ENCODE data around the gene SUSD3.
A peak's percentile ranks its signal among the peaks of the same experiment; 100 is the strongest.

Gene SUSD3

GRCh38 chr9:93041108-93041802 is 17.2 kb upstream of the SUSD3 start:
- TF ChIP-seq CTCF (IDR thresholded peaks at IDR 0.05; ENCODE audit: insufficient read depth, low read depth, low read length, missing control alignments), result no peak
- peak; percentile 55 for DNase-seq (ENCODE audit: low read depth)

GRCh38 chr9:93043122-93043521 is 15.4 kb upstream of the SUSD3 start:
- no peak for DNase-seq (ENCODE audit: low read depth)
- no peak for TF ChIP-seq CTCF (IDR thresholded peaks at IDR 0.05; ENCODE audit: insufficient read depth, low read depth, low read length, missing control alignments)
- no peak overlapping the region for H3K4me3 ChIP-seq (ENCODE audit: low read depth, low read length)

More at GRCh38 chr9:93041108-93041802, 17.2 kb upstream of the SUSD3 start:
- no peak overlapping the region for H3K4me3 ChIP-seq (ENCODE audit: low read depth, low read length)

- no peak for DNase-seq (ENCODE audit: low read depth)
- H3K4me3 ChIP-seq (ENCODE audit: low read depth, low read length), result no peak overlapping the region
- TF ChIP-seq CTCF (IDR thresholded peaks at IDR 0.05; ENCODE audit: insufficient read depth, low read depth, low read length, missing control alignments), result no peak
These were observed 13.0 kb upstream of the SUSD3 start for GRCh38 chr9:93045521-93045920.

- DNase-seq (ENCODE audit: low read depth), result no peak
- no peak for TF ChIP-seq CTCF (IDR thresholded peaks at IDR 0.05; ENCODE audit: insufficient read depth, low read depth, low read length, missing control alignments)
- no peak overlapping the region for H3K4me3 ChIP-seq (ENCODE audit: low read depth, low read length)
These were observed 9.7 kb upstream of the SUSD3 start for GRCh38 chr9:93048566-93049448.

GRCh38 chr9:93049491-93049890 is 9.0 kb upstream of the SUSD3 start:
- no peak for TF ChIP-seq CTCF (IDR thresholded peaks at IDR 0.05; ENCODE audit: insufficient read depth, low read depth, low read length, missing control alignments)
- no peak overlapping the region for H3K4me3 ChIP-seq (ENCODE audit: low read depth, low read length)
- DNase-seq (ENCODE audit: low read depth), result no peak

GRCh38 chr9:93050231-93050630 is 8.3 kb upstream of the SUSD3 start:
- no peak for TF ChIP-seq CTCF (IDR thresholded peaks at IDR 0.05; ENCODE audit: insufficient read depth, low read depth, low read length, missing control alignments)
- DNase-seq (ENCODE audit: low read depth), result no peak
- H3K4me3 ChIP-seq (ENCODE audit: low read depth, low read length), result no peak overlapping the region

Measured in GM12865 (cell line).